Measurements from ENCODE around the gene SLC38A1. TPM values are rescaled to one million over a fixed set of nuclear protein-coding genes. Genes with fewer than 3 reads are reported as not detected.

The SLC38A1 gene
- total and polyA plus RNA-seq, 4 donors: 4.2 to 66.2 (median 17.7) TPM

GRCh38 chr12:46144433-46144832, 124.4 kb downstream of the SLC38A1 start:
- Histone ChIP-seq H3K4me1 (ENCODE audit: control insufficient read depth in 1 of 2, insufficient read depth in 2 of 2, low read length in 2 of 2) (no peaks in the 10 kb centered on the region), H3K27ac (ENCODE audit: low read depth in 1 of 2, low read length in 2 of 2) (no peak overlapping the region), H3K4me3 (ENCODE audit: low read length in 2 of 2) (no peak overlapping the region), H3K27me3 (ENCODE audit: control insufficient read depth in 1 of 2, insufficient read depth in 2 of 2, low read length in 1 of 2) (no peaks in the 10 kb centered on the region), H3K36me3 (ENCODE audit: control insufficient read depth in 1 of 2, insufficient read depth in 2 of 2, low read length in 1 of 2) (no peaks in the 10 kb centered on the region), H3K9me3 (ENCODE audit: control insufficient read depth, low read length) (no peaks in the 10 kb centered on the region)
- ATAC-seq (ENCODE audit: low FRiP score) (no peak), DNase-seq (no peak)
- intact Hi-C loops (cut with DNase I): loop anchor here in 1 of 2 donors (10.0 kb wide), 1 partner anchor 1450 kb away; no protein-coding TSS in a partner anchor
- 91 to 98% methylated on average over 2 of the region's 2 CpGs for whole genome bisulfite sequencing, 2 donors

GRCh38 chr12:46136249-46136648, 132.6 kb downstream of the SLC38A1 start:
- intact Hi-C loops (cut with DNase I): no loop called here
- ATAC-seq (ENCODE audit: low FRiP score): no peak
- H3K9me3 ChIP-seq (ENCODE audit: control insufficient read depth, low read length): peaks cover 1% of the 10 kb centered on the region

GRCh38 chr12:46135750-46136149, 133.1 kb downstream of the SLC38A1 start:
- intact Hi-C loops (cut with DNase I): no loop called here
- 95 to 97% methylated on average over 1 of the region's 1 CpG for WGBS, 2 donors
- no peak overlapping the region for H3K27ac ChIP-seq (ENCODE audit: low read depth in 1 of 2, low read length in 2 of 2)
- DNase-seq: no peak
- no peak overlapping the region for H3K4me3 ChIP-seq (ENCODE audit: low read length in 2 of 2)
- no peaks in the 10 kb centered on the region for H3K36me3 ChIP-seq (ENCODE audit: control insufficient read depth in 1 of 2, insufficient read depth in 2 of 2, low read length in 1 of 2)
- no peaks in the 10 kb centered on the region for H3K27me3 ChIP-seq (ENCODE audit: control insufficient read depth in 1 of 2, insufficient read depth in 2 of 2, low read length in 1 of 2)
- H3K4me1 ChIP-seq (ENCODE audit: control insufficient read depth in 1 of 2, insufficient read depth in 2 of 2, low read length in 2 of 2): no peaks in the 10 kb centered on the region
- H3K9me3 ChIP-seq (ENCODE audit: control insufficient read depth, low read length): peaks cover 1% of the 10 kb centered on the region
- no peak for ATAC-seq (ENCODE audit: low FRiP score)

More at GRCh38 chr12:46136249-46136648, 132.6 kb downstream of the SLC38A1 start:
- no peak for DNase-seq
- WGBS, 2 donors: 76 to 88% methylated on average over 2 of the region's 2 CpGs
- no peaks in the 10 kb centered on the region for H3K36me3 ChIP-seq (ENCODE audit: control insufficient read depth in 1 of 2, insufficient read depth in 2 of 2, low read length in 1 of 2)
- H3K4me3 ChIP-seq (ENCODE audit: low read length in 2 of 2): no peak overlapping the region
- H3K4me1 ChIP-seq (ENCODE audit: control insufficient read depth in 1 of 2, insufficient read depth in 2 of 2, low read length in 2 of 2): no peaks in the 10 kb centered on the region
- no peaks in the 10 kb centered on the region for H3K27me3 ChIP-seq (ENCODE audit: control insufficient read depth in 1 of 2, insufficient read depth in 2 of 2, low read length in 1 of 2)
- H3K27ac ChIP-seq (ENCODE audit: low read depth in 1 of 2, low read length in 2 of 2): no peak overlapping the region

GRCh38 chr12:46134852-46135251, 134.0 kb downstream of the SLC38A1 start:
- no peaks in the 10 kb centered on the region for H3K36me3 ChIP-seq (ENCODE audit: control insufficient read depth in 1 of 2, insufficient read depth in 2 of 2, low read length in 1 of 2)
- DNase-seq: no peak
- peaks cover 1% of the 10 kb centered on the region for H3K9me3 ChIP-seq (ENCODE audit: control insufficient read depth, low read length)
- no peaks in the 10 kb centered on the region for H3K27me3 ChIP-seq (ENCODE audit: control insufficient read depth in 1 of 2, insufficient read depth in 2 of 2, low read length in 1 of 2)
- no peak overlapping the region for H3K27ac ChIP-seq (ENCODE audit: low read depth in 1 of 2, low read length in 2 of 2)
- intact Hi-C loops (cut with DNase I): no loop called here
- no peaks in the 10 kb centered on the region for H3K4me1 ChIP-seq (ENCODE audit: control insufficient read depth in 1 of 2, insufficient read depth in 2 of 2, low read length in 2 of 2)
- ATAC-seq (ENCODE audit: low FRiP score): no peak
- no peak overlapping the region for H3K4me3 ChIP-seq (ENCODE audit: low read length in 2 of 2)

GRCh38 chr12:46134205-46134811, 134.5 kb downstream of the SLC38A1 start:
- ATAC-seq (ENCODE audit: low FRiP score) (no peak), DNase-seq (no peak)
- intact Hi-C loops (cut with DNase I): no loop called here
- no peak overlapping the region for H3K27ac ChIP-seq (ENCODE audit: low read depth in 1 of 2, low read length in 2 of 2)
- H3K9me3 ChIP-seq (ENCODE audit: control insufficient read depth, low read length): peaks cover 1% of the 10 kb centered on the region
- no peaks in the 10 kb centered on the region for H3K27me3 ChIP-seq (ENCODE audit: control insufficient read depth in 1 of 2, insufficient read depth in 2 of 2, low read length in 1 of 2)
- H3K4me3 ChIP-seq (ENCODE audit: low read length in 2 of 2): no peak overlapping the region
- H3K36me3 ChIP-seq (ENCODE audit: control insufficient read depth in 1 of 2, insufficient read depth in 2 of 2, low read length in 1 of 2): no peaks in the 10 kb centered on the region
- 50 to 75% methylated on average over 2 of the region's 2 CpGs for WGBS, 2 donors
- H3K4me1 ChIP-seq (ENCODE audit: control insufficient read depth in 1 of 2, insufficient read depth in 2 of 2, low read length in 2 of 2): no peaks in the 10 kb centered on the region

- Histone ChIP-seq H3K27me3 (ENCODE audit: control insufficient read depth in 1 of 2, insufficient read depth in 2 of 2, low read length in 1 of 2) (no peaks in the 10 kb centered on the region), H3K9me3 (ENCODE audit: control insufficient read depth, low read length) (peaks cover 1% of the 10 kb centered on the region), H3K4me3 (ENCODE audit: low read length in 2 of 2) (no peak overlapping the region), H3K27ac (ENCODE audit: low read depth in 1 of 2, low read length in 2 of 2) (no peak overlapping the region), H3K4me1 (ENCODE audit: control insufficient read depth in 1 of 2, insufficient read depth in 2 of 2, low read length in 2 of 2) (no peaks in the 10 kb centered on the region), H3K36me3 (ENCODE audit: control insufficient read depth in 1 of 2, insufficient read depth in 2 of 2, low read length in 1 of 2) (no peaks in the 10 kb centered on the region)
- ATAC-seq (ENCODE audit: low FRiP score): no peak
- intact Hi-C loops (cut with DNase I): no loop called here
- 64 to 79% methylated on average over 2 of the region's 2 CpGs for WGBS, 2 donors
- no peak for DNase-seq
These were observed 135.1 kb downstream of the SLC38A1 start for GRCh38 chr12:46133751-46134150.

Other genes starting within 250 kb of the SLC38A1 start
- 100 to 1,000 TPM; 329 to 405 TPM for gene SLC38A2, start 103.7 kb upstream of the SLC38A1 start, total RNA-seq
- gene SLC38A2, start 103.7 kb upstream of the SLC38A1 start, polyA plus RNA-seq: 100 to 1,000 TPM in 1 of 2 donors, 10 to 100 TPM in 1; 46.0 to 206 TPM